ENCODE measurements around the gene CDC42BPA.
"Not testable (repeated sequence)": the region's sequence is repeated elsewhere in the genome, so short reads cannot be mapped to it uniquely, and the experiment has no call there.

The CDC42BPA gene

DNA sequence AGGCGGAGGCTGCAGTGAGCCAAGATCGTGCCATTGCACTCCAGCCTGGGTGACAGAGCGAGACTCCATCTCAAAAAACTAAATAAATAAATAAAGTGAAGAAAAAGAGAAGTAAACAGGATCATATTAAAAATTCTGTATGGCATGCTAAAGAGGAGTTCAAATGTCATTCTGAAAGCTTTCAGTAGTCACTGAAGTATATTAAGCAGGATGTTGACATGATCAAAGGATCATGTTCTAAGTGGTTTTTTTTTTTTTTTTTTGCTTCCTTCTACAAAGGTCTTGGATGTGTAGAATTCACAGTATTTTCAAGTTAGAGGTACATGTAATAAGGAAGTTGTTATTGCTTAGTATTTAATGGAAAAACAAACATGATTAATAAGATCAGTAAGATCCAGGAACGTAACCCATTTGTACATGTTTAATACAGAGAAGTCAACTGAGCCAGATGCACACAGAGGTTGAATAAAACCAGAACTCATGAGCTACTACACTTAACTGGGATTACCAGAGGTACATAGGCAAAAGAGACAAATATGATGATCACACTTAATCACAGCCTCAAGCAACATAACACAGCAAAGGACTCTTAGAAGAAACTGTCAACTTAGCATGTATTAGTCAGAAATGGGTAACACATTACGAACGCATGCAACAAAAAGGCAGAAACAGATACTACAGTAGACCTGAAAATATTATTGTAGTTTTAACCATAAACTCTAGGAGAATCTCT is 12.2 kb downstream of the CDC42BPA start:
- no peak for DNase-seq

DNA sequence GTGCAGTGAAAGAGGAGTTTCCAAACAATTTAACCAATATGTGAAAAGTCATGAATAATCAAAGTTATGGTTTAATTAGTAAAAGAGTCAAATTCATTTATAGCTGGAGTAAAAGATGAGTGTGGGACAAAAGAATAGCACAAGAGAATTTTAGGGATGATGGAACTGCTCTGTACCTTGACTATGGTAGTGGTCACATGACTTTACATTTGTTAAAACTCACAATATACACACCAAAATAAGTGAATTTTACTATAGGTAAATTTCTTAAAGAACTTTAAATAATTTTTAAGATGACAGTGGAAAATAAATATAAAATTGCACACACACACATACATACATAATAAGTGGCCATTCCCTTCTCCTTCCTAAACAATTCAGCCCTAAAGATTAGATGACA is 13.6 kb downstream of the CDC42BPA start:
- DNase-seq: no peak

DNA sequence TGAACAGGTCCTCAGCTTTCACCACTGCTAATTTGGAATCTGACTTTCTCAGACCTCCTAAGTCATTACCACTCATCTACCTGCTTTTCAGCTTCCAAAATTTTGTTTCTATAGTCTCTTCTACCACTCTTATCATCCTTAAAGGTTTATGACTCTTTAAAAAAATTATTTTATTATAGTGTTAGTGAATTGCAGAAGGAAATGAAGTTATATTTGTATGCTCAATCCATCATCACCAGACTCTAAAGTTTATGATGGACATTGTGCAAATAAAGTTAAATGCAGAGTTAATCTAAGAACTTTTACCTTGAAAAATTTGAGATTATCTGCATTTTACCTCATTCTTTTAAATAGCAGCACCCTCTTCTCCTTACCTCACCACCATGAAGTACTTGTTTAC is 14.6 kb downstream of the CDC42BPA start:
- DNase-seq: no peak

- no peak for DNase-seq
Observed at GRCh38 chr1:227300682-227301081, 17.6 kb downstream of the CDC42BPA start.

DNA sequence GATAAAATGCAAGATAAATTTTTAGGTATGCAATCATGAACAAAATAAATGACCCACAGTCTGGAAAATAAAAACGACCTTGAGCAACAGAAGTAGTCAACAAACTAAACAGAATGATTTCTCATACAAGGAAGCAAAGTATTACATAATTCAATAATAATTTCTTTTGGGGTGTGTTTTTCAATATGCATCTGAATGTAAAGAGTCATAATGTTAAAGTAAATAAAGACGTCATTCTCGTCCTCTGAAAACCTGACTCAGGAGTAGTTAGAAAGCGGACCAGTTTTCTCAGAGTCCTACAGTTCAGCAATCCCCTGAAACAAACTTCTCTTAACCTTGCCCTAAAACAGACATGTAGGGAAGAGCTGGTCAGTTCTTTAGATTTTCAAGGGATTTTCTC is 18.6 kb downstream of the CDC42BPA start:
- no peak for DNase-seq

DNA sequence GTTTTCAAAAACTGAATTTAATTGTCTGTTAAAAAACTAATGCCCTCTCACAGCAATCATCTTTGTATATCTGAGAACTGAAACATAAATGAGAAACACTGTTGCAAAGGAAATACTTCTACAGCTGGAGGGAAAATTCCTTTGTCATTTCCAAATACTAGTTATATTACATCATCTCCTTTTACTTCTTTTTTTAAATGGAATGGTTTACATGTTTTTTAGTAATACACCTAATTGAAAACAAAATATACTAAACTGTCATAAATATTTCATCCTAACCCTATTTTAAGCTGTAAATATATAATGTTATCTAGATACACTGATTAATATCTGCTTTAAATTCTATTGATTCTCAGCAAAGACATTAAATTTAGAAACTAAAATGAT is 19.1 kb downstream of the CDC42BPA start:
- peak; percentile 30 for DNase-seq

DNA sequence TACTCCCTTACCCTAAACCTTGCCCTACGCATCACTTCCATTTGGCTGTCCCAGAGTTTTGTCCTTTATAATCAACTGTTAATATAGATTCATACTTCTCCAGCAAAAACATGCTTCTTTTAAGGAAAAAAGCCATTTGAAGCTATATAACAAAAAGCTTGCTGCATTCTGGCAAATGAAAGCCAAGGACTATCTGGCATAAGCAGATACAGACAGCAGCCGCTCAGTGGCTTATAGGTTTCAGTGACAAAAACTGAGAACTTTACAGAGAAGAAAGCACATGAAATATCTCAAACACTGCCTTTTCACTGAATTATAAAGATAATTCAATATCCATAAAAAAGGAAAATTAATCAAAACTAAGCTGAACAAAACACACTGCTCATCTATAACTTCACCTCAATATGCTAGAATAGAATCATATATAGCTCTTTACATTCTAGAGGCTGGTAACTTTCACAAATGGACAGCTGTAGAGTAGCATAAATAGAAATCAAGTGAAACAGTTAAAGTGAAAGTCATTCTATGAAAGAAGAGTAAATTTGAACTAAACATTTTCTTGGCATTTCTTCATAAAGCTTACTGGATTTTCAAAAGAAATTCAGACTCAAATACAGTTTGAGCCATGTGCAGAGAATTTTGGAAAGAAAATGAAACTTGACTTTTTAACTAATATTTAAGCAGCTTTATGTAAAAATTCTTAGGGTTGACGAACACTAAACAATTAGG is 19.6 kb downstream of the CDC42BPA start:
- DNase-seq: no peak

DNA sequence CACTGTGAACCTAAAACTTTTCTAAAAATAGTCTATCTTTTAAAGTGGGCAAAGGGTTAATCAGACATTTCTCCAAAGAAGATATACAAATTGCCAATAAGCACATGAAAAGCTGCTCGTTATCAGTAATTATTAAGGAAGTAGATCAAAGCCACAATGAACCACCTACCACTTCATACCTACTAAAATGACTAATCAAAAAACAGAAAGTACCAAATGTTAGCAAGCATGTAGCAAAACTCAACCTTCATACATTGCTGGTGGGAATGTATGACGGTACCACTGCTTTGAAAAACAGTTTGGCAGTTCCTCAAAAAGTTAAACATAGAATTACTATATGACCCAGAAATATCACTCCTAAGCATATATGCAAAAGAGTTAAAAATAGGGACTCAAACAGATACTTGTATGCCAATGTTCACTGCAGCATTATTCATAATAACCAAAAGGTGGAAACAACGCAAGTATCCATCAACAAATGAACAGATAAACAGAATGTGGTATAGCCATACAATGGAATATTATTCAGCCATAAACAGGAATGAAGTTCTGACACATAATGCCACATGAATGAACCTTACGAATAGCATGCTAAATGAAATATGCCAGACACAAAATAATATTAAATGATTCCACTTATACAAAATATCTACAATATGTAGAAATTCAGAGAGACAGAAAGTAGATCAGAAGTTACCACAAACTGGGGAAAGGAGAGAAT is 21.1 kb downstream of the CDC42BPA start:
- no peak for DNase-seq

DNA sequence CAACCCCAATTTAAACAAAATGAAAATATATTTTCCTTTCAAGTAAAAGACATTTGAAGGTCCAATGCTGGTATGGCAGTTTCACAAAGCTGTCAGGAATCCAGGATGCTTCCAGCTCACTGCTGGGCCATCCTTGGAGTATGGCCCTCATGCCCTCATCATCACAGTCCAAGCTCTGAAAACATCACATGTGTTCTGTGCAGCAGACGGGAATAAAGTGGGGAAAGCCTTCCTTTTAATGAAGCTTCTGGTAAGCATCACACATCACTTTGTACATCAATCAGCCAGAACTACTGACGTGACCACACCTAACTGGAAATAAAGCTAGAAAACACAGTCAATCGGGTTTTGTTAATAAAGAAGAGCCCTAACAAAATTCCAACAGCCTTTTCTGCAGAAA is 22.7 kb downstream of the CDC42BPA start:
- no peak for DNase-seq

DNA sequence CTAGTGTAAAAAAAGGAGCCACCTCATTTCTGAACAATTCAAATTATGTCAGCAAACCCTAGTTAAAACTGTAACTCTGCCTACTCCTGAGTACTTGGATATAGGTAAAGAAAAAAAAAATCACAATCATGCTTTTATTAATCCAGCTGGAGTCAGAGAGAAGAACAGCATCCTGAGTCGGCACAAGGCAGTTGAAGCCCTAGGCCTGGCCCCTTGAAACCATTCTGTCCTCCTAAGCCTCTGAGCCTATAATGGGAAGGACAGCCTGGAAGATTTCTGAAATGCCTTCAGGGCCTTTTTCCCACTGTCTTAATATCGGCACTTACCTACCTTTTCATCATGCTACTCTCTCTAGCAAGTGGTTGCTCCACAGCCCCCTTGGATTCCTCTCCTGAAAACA is 32.5 kb downstream of the CDC42BPA start:
- DNase-seq: no peak

DNA sequence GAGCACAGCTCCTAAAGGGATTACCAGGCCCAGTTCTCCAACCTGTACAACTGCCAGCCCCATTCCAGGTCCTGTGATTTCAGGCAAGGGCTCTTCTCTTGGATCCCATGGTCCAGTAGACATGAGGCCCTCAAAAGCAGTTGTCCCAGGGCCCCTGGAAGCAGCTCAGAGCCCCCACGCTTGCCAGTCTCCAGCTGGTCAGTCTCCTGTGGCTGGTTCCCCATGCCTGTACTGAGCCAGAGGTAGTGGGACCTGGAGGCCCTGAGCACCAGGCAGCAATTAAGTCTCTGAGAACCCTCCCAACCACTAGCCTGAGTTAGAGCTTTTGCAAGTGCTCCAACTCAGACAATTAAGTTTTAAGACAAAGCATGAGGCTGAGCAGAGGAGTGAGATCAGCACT is 36.9 kb downstream of the CDC42BPA start:
- DNase-seq: no peak

- no peak for DNase-seq
Observed at GRCh38 chr1:227280836-227281235, 37.5 kb downstream of the CDC42BPA start.

- not testable (repeated sequence) for DNase-seq
Observed at GRCh38 chr1:227276156-227276693, 42.1 kb downstream of the CDC42BPA start.

GRCh38 chr1:227273557-227273956 is 44.7 kb downstream of the CDC42BPA start:
- DNase-seq: no peak

GRCh38 chr1:227272428-227272827 is 45.9 kb downstream of the CDC42BPA start:
- no peak for DNase-seq

DNA sequence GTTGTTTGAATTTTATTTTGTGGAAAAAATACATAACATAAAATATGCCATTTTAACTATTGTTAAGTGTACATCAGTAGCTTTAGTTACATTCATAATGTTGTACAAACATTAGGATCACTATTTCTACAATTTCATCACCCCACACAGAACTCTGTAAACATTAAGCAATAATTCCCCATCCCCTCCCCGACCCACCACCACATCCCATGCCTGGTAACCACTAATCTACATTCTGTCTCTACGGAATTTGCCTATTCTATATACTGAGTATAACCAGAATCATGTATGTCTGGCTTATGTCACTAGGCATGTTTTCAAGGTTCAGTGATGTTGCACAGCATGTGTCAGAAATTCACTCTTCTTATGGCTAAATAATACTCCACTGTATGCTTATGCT is 47.7 kb downstream of the CDC42BPA start:
- no peak for DNase-seq

DNA sequence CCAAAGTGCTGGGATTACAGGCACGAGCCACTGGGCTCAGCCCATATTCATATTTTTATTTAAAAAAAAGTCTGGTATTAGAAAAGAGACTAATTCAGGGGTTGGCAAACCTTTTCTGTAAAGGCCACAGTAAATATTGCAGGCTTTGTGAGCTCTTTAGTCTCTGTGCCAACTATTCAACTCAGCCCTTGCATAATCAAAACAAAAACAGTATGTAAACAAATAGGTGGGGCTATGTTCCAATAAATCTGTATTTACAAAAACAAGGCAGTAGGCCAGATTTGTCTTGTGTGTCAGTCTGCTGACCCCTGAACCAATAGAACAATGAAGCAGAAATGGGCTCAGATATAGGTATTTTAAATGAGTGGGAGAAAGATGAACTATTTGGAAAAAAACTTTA is 49.3 kb downstream of the CDC42BPA start:
- no peak for DNase-seq

- DNase-seq: no peak
Observed at GRCh38 chr1:227265891-227266290, 52.4 kb downstream of the CDC42BPA start.

DNA sequence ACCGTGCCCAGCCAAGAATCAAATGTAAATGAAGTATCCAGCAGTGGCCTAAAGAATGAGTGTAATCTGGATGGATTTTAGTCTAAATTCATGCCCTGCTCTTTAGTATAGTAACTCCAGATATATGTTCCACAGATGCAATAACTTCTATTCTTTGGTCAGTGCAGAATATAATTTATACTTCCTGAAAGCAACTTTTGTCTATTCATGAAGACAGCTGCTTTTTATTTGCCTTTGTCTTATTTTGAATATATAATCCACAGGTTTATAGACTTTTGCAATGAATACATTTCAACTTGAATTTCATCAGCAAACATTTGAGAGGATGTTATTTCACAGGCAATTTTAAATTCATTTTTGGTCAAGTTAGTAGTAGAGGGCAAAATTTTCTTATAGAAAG is 54.4 kb downstream of the CDC42BPA start:
- no peak for DNase-seq

DNA sequence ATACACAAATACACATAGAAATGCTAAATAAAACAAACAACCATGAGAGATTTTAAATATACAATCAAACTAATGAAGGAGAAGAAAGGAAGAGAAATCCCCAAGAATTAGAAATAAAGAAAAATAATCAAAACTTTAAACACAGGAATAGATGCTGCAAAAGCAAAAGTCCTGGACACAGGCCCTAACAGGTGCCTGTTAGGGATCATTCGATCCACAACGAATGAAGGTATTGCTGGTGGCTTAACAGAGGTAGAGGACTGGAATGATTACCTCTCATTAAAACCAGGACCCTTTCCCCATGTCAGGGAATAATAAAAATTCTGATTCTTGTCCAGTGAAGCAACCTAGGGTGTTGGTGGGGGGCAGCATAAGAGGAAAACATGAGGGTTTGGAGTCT is 56.8 kb downstream of the CDC42BPA start:
- DNase-seq: no peak

GRCh38 chr1:227260433-227260832 is 57.9 kb downstream of the CDC42BPA start:
- no peak for DNase-seq

DNA sequence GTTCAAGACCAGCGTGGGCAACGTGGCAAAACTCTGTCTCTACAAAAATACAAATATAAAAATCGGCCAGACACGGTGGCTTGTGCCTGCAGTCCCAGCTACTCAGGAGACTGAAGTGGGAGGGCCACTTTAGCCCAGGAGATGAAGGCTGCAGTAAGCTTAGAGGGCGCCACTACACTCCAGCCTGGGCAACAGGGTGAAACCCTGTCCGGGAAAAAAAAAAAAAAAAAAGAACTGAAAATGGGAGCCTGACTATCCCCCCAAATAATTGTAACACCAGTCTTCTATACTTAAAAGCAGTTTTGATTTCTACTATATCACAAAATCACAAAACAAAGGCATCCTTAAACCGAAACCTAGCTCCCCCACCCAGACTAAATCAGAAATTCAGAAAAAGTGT is 60.3 kb downstream of the CDC42BPA start:
- DNase-seq: no peak

- DNase-seq: no peak
Observed at GRCh38 chr1:227255086-227255732, 63.1 kb downstream of the CDC42BPA start.
